SU-DHL-6 (cell line): ENCODE measurements around the gene KLC4.
"Not testable (repeated sequence)": the region's sequence is repeated elsewhere in the genome, so short reads cannot be mapped to it uniquely, and the experiment has no call there.

Experiments
- H2AFZ ChIP-seq: fragments of 200-600 bp; sonication (generic); 2 replicates; pipeline ENCODE4 v1.6.1; 2014; ENCODE audit warnings: low read depth, mild to moderate bottlenecking, moderate library complexity, mixed read lengths, antibody characterized with exemption, low read length; ENCODE audit not compliant: severe bottlenecking
- H3F3A ChIP-seq: fragments of 200-600 bp; shearing (Covaris generic); 2 replicates; pipeline ENCODE4 v1.6.0; 2016; ENCODE audit warnings: antibody characterized with exemption, mild to moderate bottlenecking; ENCODE audit not compliant: insufficient read depth
- H3K27ac ChIP-seq: fragments of 200-600 bp; sonication (generic); 2 replicates; pipeline ENCODE4 v1.5.1; 2016; ENCODE audit warnings: low read depth, mild to moderate bottlenecking, low read length, moderate library complexity, mixed read lengths
- H3K27me3 ChIP-seq: fragments of 200-600 bp; sonication (generic), shearing (Covaris generic); 2 replicates; pipeline ENCODE4 v1.6.0; 2014; ENCODE audit warnings: mild to moderate bottlenecking, low read length
- H3K36me3 ChIP-seq: fragments of 200-600 bp; sonication (generic); 2 replicates; pipeline ENCODE4 v1.6.1; 2014; ENCODE audit warnings: mild to moderate bottlenecking, low read length, mixed read lengths
- H3K4me2 ChIP-seq: fragments of 300-600, 200-600 bp; shearing (Covaris generic), sonication (generic); 2 replicates; pipeline ENCODE4 v1.6.0; 2014; ENCODE audit warnings: low read length, low read depth, mild to moderate bottlenecking; ENCODE audit not compliant: poor library complexity, severe bottlenecking
- H3K4me3 ChIP-seq: fragments of 200-600 bp; sonication (generic); 2 replicates; pipeline ENCODE4 v1.5.1; 2014; ENCODE audit warnings: antibody characterized with exemption, low read length, mild to moderate bottlenecking, mixed read lengths; ENCODE audit not compliant: insufficient read depth, poor library complexity, severe bottlenecking
- H3K79me2 ChIP-seq: fragments of 200-600 bp; sonication (generic); 2 replicates; pipeline ENCODE4 v1.6.1; 2014; ENCODE audit warnings: mild to moderate bottlenecking, low read length, moderate library complexity; ENCODE audit not compliant: insufficient read depth
- H3K9ac ChIP-seq: fragments of 200-600 bp; sonication (generic); 2 replicates; pipeline ENCODE4 v1.7.0; 2014; ENCODE audit warnings: mild to moderate bottlenecking, low read length
- H3K9me2 ChIP-seq: fragments of 200-600 bp; sonication (generic); replicated peaks from 2 replicates; pipeline ENCODE4 v1.6.1; 2014; ENCODE audit warnings: low read length; ENCODE audit not compliant: insufficient read depth
- H3K9me3 ChIP-seq: fragments of 200-600 bp; sonication (generic); 2 replicates; pipeline ENCODE4 v1.6.1; 2014; ENCODE audit warnings: low read length, mixed read lengths; ENCODE audit not compliant: insufficient read depth
- H4K20me1 ChIP-seq: fragments of 200-600 bp; sonication (generic); 2 replicates; pipeline ENCODE4 v1.6.1; 2014; ENCODE audit warnings: low read depth, mild to moderate bottlenecking, antibody characterized with exemption, low read length, moderate library complexity, mixed read lengths
- CTCF ChIP-seq: fragments of 200-600 bp; sonication (generic); IDR thresholded peaks from one replicate; pipeline ENCODE4 v1.5.1; 2017; ENCODE audit warnings: antibody characterized with exemption, mild to moderate bottlenecking, low read length, moderate library complexity; ENCODE audit not compliant: insufficient read depth, poor library complexity, severe bottlenecking
- EZH2phosphoT487 ChIP-seq: fragments of 200-600 bp; sonication (generic), shearing (Covaris generic); conservative IDR thresholded peaks from 2 replicates; pipeline ENCODE4 v1.6.1; 2018; ENCODE audit warnings: mild to moderate bottlenecking, antibody characterized with exemption, low read length, moderate library complexity, mixed read lengths

Gene KLC4

GRCh38 chr6:43077981-43078511 is 18.6 kb downstream of the KLC4 start:
- no peaks in the 10 kb centered on the region for H3K9me3 ChIP-seq
- no peaks in the 10 kb centered on the region for H3K27me3 ChIP-seq
- no peak overlapping the region for H3K4me2 ChIP-seq
- no peaks in the 10 kb centered on the region for H3K36me3 ChIP-seq
- no peak overlapping the region for H3K27ac ChIP-seq
- no peaks in the 10 kb centered on the region for H3K79me2 ChIP-seq
- H3K9ac ChIP-seq: no peak overlapping the region
- no peak for TF ChIP-seq CTCF
- no peak for TF ChIP-seq EZH2phosphoT487
- H3F3A ChIP-seq: no peaks in the 10 kb centered on the region
- no peak overlapping the region for H2AFZ ChIP-seq
- H4K20me1 ChIP-seq: no peaks in the 10 kb centered on the region
- no peak overlapping the region for H3K4me3 ChIP-seq
- no peaks in the 10 kb centered on the region for H3K9me2 ChIP-seq

- Histone ChIP-seq H2AFZ (no peak overlapping the region), H3K27ac (no peak overlapping the region), H3K9ac (no peak overlapping the region), H3K9me2 (no peaks in the 10 kb centered on the region), H3K4me3 (no peak overlapping the region), H3K36me3 (no peaks in the 10 kb centered on the region), H3K4me2 (no peak overlapping the region), H3K9me3 (no peaks in the 10 kb centered on the region), H3F3A (no peaks in the 10 kb centered on the region), H3K79me2 (no peaks in the 10 kb centered on the region), H3K27me3 (no peaks in the 10 kb centered on the region), H4K20me1 (no peaks in the 10 kb centered on the region)
- TF ChIP-seq CTCF: no peak
- TF ChIP-seq EZH2phosphoT487: no peak
These were observed 19.3 kb downstream of the KLC4 start for GRCh38 chr6:43078691-43079090.

- no peaks in the 10 kb centered on the region for H3F3A ChIP-seq
- no peaks in the 10 kb centered on the region for H3K79me2 ChIP-seq
- no peak overlapping the region for H2AFZ ChIP-seq
- no peaks in the 10 kb centered on the region for H3K9me2 ChIP-seq
- H3K36me3 ChIP-seq: no peaks in the 10 kb centered on the region
- no peaks in the 10 kb centered on the region for H4K20me1 ChIP-seq
- TF ChIP-seq EZH2phosphoT487 (no peak), CTCF (no peak)
- no peak overlapping the region for H3K4me3 ChIP-seq
- no peak overlapping the region for H3K4me2 ChIP-seq
- no peak overlapping the region for H3K9ac ChIP-seq
- H3K9me3 ChIP-seq: no peaks in the 10 kb centered on the region
- no peak overlapping the region for H3K27ac ChIP-seq
- H3K27me3 ChIP-seq: no peaks in the 10 kb centered on the region
These were observed 21.6 kb downstream of the KLC4 start for GRCh38 chr6:43081043-43081442.

GRCh38 chr6:43081922-43082321 is 22.5 kb downstream of the KLC4 start:
- H3K9ac ChIP-seq, H3K27ac ChIP-seq, H4K20me1 ChIP-seq, H3K27me3 ChIP-seq, H3F3A ChIP-seq, H3K4me2 ChIP-seq, H3K36me3 ChIP-seq, H2AFZ ChIP-seq, H3K4me3 ChIP-seq, H3K79me2 ChIP-seq, H3K9me3 ChIP-seq, H3K9me2 ChIP-seq: not testable (repeated sequence)
